Mesendoderm (in vitro differentiated cells): Measurements from ENCODE around the gene TRAPPC3L.
A peak's percentile ranks its signal among the peaks of the same experiment; 100 is the strongest.

Source experiments
- DNase-seq: peaks from one replicate; pipeline ENCODE4 v3.0.0; 2013
- H2AK5ac ChIP-seq: 2 replicates; pipeline ENCODE4 v1.6.1; 2013; ENCODE audit warnings: low read length, inconsistent platforms
- H2BK120ac ChIP-seq: 2 replicates; pipeline ENCODE4 v1.6.1; 2013; ENCODE audit warnings: low read depth, mild to moderate bottlenecking, low read length, moderate library complexity, mixed read lengths
- H2BK15ac ChIP-seq: replicated peaks from 2 replicates; pipeline ENCODE4 v1.6.1; 2013; ENCODE audit warnings: low read depth, mild to moderate bottlenecking, moderate library complexity
- H2BK5ac ChIP-seq: 2 replicates; pipeline ENCODE4 v1.6.1; 2013; ENCODE audit warnings: low read length, inconsistent platforms
- H3K18ac ChIP-seq: 2 replicates; pipeline ENCODE4 v1.6.1; 2013; ENCODE audit warnings: mild to moderate bottlenecking, low read length, mixed read lengths
- H3K23ac ChIP-seq: one replicate; pipeline ENCODE4 v1.6.1; 2013; ENCODE audit warnings: low read length
- H3K27ac ChIP-seq: 2 replicates; pipeline ENCODE4 v1.5.1; 2013; ENCODE audit warnings: low read depth, mild to moderate bottlenecking, inconsistent platforms, low read length, moderate library complexity
- H3K27me3 ChIP-seq: 2 replicates; pipeline ENCODE4 v1.6.1; 2013; ENCODE audit warnings: low read length, control low read depth, mild to moderate bottlenecking, inconsistent platforms; ENCODE audit not compliant: insufficient read depth, poor library complexity
- H3K36me3 ChIP-seq: 2 replicates; pipeline ENCODE4 v1.6.1; 2013; ENCODE audit warnings: low read length, inconsistent platforms; ENCODE audit not compliant: control insufficient read depth, insufficient read depth
- H3K4ac ChIP-seq: one replicate; pipeline ENCODE4 v1.6.1; 2013; ENCODE audit warnings: low read depth, mild to moderate bottlenecking, low read length, moderate library complexity
- H3K4me1 ChIP-seq: 2 replicates; pipeline ENCODE4 v1.6.1; 2013; ENCODE audit warnings: low read depth, low read length, inconsistent platforms; ENCODE audit not compliant: control insufficient read depth
- H3K4me2 ChIP-seq: 2 replicates; pipeline ENCODE4 v1.6.1; 2013; ENCODE audit warnings: low read length
- H3K4me3 ChIP-seq: 2 replicates; pipeline ENCODE4 v1.5.1; 2013; ENCODE audit warnings: mild to moderate bottlenecking, low read length
- H3K56ac ChIP-seq: one replicate; pipeline ENCODE4 v1.6.1; 2013; ENCODE audit warnings: low read length
- H3K79me1 ChIP-seq: 2 replicates; pipeline ENCODE4 v1.6.1; 2013; ENCODE audit warnings: low read length, inconsistent platforms
- H3K79me2 ChIP-seq: 2 replicates; pipeline ENCODE4 v1.6.1; 2013; ENCODE audit warnings: mild to moderate bottlenecking, low read length; ENCODE audit not compliant: control insufficient read depth, insufficient read depth
- H3K9ac ChIP-seq: 2 replicates; pipeline ENCODE4 v1.6.1; 2013; ENCODE audit warnings: low read length, inconsistent platforms
- H4K5ac ChIP-seq: one replicate; pipeline ENCODE4 v1.6.1; 2013; ENCODE audit warnings: low read length
- H4K8ac ChIP-seq: one replicate; pipeline ENCODE4 v1.6.1; 2013; ENCODE audit warnings: low read depth, mild to moderate bottlenecking, control low read depth, low read length, moderate library complexity
- WGBS: extraction: QIAGEN DNeasy Blood & Tissue Kit; methylation state at CpG from one replicate; pipeline ENCODE4 v1.1.7; 2013; ENCODE audit warnings: low lambda C conversion rate, missing lambda C conversion rate; ENCODE audit not compliant: insufficient coverage; ENCODE audit errors: extremely low coverage; 5-methylcytosine and 5-hydroxymethylcytosine counted together

Gene TRAPPC3L

GRCh38 chr6:116578335-116578734 is 32.9 kb upstream of the TRAPPC3L start:
- no peak for DNase-seq
- no peaks in the 10 kb centered on the region for H3K27me3 ChIP-seq
- H3K4me2 ChIP-seq = no peak overlapping the region
- no peak overlapping the region for H2BK5ac ChIP-seq
- H3K79me1 ChIP-seq = peaks cover 2% of the 10 kb centered on the region
- H2AK5ac ChIP-seq = no peak overlapping the region
- H3K4me1 ChIP-seq = no peaks in the 10 kb centered on the region
- H3K56ac ChIP-seq = no peak overlapping the region
- H3K18ac ChIP-seq = no peak overlapping the region
- H3K79me2 ChIP-seq = peaks cover 17% of the 10 kb centered on the region
- H3K4me3 ChIP-seq = no peak overlapping the region
- no peak overlapping the region for H3K4ac ChIP-seq
- H4K5ac ChIP-seq = no peak overlapping the region
- H3K36me3 ChIP-seq = no peaks in the 10 kb centered on the region
- H3K9ac ChIP-seq = no peak overlapping the region
- no peak overlapping the region for H2BK120ac ChIP-seq
- H3K23ac ChIP-seq = no peak overlapping the region
- no peak overlapping the region for H3K27ac ChIP-seq
- H4K8ac ChIP-seq = no peak overlapping the region
- no peak overlapping the region for H2BK15ac ChIP-seq

DNA sequence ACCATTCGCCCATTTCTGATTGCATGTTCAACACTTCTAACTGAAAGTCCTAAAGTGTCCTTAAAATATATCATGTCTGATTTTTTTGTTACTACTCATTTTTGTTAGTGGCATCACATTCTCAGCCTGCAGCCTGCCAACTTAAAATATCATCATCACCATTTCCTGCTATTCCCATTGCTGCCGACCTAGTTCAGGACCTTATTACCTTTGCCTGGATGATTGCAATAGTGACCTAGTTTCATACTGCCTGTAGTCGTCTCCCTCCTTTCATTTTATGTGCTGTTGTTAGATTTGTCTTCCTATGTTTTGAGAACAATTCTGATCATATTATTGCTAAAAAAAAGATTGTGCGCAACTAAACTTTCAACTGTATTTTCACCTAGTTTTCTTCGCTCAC is 32.0 kb upstream of the TRAPPC3L start:
- H3K27me3 ChIP-seq = no peaks in the 10 kb centered on the region
- no peak overlapping the region for H2BK15ac ChIP-seq
- no peak overlapping the region for H4K8ac ChIP-seq
- H2BK120ac ChIP-seq = no peak overlapping the region
- no peak overlapping the region for H2AK5ac ChIP-seq
- H3K27ac ChIP-seq = no peak overlapping the region
- no peak overlapping the region for H3K4me2 ChIP-seq
- H3K9ac ChIP-seq = no peak overlapping the region
- no peak for DNase-seq
- H3K79me2 ChIP-seq = peaks cover 25% of the 10 kb centered on the region
- H3K4me1 ChIP-seq = peaks cover 3% of the 10 kb centered on the region
- no peak overlapping the region for H3K18ac ChIP-seq
- H3K56ac ChIP-seq = no peak overlapping the region
- no peaks in the 10 kb centered on the region for H3K36me3 ChIP-seq
- WGBS = no CpG with 5 or more reads among the region's 5 CpGs
- H3K4me3 ChIP-seq = no peak overlapping the region
- H4K5ac ChIP-seq = no peak overlapping the region
- no peak overlapping the region for H2BK5ac ChIP-seq
- no peak overlapping the region for H3K4ac ChIP-seq
- peaks cover 6% of the 10 kb centered on the region for H3K79me1 ChIP-seq
- no peak overlapping the region for H3K23ac ChIP-seq

DNA sequence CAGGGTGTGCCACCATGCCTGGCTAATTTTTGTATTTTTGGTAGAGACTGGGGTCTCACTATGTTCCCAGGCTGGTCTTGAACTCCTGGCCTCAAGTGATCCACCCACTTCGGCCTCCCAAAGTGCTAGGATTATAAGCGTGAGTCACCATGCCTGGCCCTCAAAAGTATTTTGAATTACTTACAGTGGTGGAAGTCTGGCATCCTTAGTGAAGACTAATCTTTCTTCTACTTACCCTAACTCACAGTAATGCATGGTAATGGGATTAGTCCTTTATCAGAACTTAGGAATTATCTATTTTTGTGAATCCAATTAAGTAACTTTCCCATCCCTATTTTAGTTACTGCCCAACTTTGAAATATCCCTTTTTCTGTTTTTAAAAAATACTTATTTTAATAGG is 29.7 kb upstream of the TRAPPC3L start:
- no peak overlapping the region for H3K56ac ChIP-seq
- no peak overlapping the region for H4K8ac ChIP-seq
- H4K5ac ChIP-seq = no peak overlapping the region
- H3K79me2 ChIP-seq = peaks cover 36% of the 10 kb centered on the region
- no peak overlapping the region for H3K9ac ChIP-seq
- H3K4me2 ChIP-seq = no peak overlapping the region
- no peak overlapping the region for H2BK5ac ChIP-seq
- peaks cover 3% of the 10 kb centered on the region for H3K4me1 ChIP-seq
- no peak overlapping the region for H3K18ac ChIP-seq
- no peaks in the 10 kb centered on the region for H3K27me3 ChIP-seq
- H3K36me3 ChIP-seq = no peaks in the 10 kb centered on the region
- no peak overlapping the region for H2AK5ac ChIP-seq
- no peak overlapping the region for H3K27ac ChIP-seq
- no peak overlapping the region for H3K4me3 ChIP-seq
- H3K23ac ChIP-seq = no peak overlapping the region
- no peak overlapping the region for H3K4ac ChIP-seq
- WGBS = no CpG with 5 or more reads among the region's 2 CpGs
- peak; percentile 31 for DNase-seq
- H3K79me1 ChIP-seq = peaks cover 8% of the 10 kb centered on the region
- no peak overlapping the region for H2BK120ac ChIP-seq
- no peak overlapping the region for H2BK15ac ChIP-seq

DNA sequence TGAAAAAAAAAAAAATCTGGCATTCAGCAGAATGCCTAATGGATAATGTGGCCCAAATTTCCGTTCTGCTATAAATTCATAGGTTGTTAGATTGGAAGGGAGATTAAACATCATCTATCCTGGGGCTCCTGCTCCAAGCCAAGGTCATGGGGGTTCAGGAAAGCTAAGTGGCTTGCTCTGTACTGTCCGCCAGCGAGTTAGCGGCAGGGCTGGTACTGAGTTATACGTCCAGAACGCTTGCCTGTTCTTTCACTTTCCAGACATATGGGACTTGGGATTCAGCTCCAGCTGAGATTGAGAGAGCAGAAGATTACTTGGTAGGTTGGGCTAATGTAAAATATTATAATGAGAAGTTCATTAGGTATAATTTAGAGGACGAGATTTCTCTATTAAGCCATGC is 26.7 kb upstream of the TRAPPC3L start:
- no peak overlapping the region for H2AK5ac ChIP-seq
- no peak overlapping the region for H4K5ac ChIP-seq
- H3K27me3 ChIP-seq = no peaks in the 10 kb centered on the region
- H3K56ac ChIP-seq = peak overlapping the region; percentile 95
- peaks cover 8% of the 10 kb centered on the region for H3K79me1 ChIP-seq
- H3K79me2 ChIP-seq = peaks cover 34% of the 10 kb centered on the region
- H3K9ac ChIP-seq = peak overlapping the region; percentile 91
- H3K27ac ChIP-seq = no peak overlapping the region
- no peaks in the 10 kb centered on the region for H3K36me3 ChIP-seq
- H2BK120ac ChIP-seq = no peak overlapping the region
- no peak overlapping the region for H2BK15ac ChIP-seq
- peak overlapping the region; percentile 25 for H3K4me2 ChIP-seq
- H4K8ac ChIP-seq = no peak overlapping the region
- peak overlapping the region; percentile 98 for H3K4me3 ChIP-seq
- H3K4me1 ChIP-seq = peaks cover 3% of the 10 kb centered on the region
- no peak overlapping the region for H3K4ac ChIP-seq
- DNase-seq = peak; percentile 16
- no peak overlapping the region for H3K23ac ChIP-seq
- WGBS = no CpG with 5 or more reads among the region's 7 CpGs
- no peak overlapping the region for H3K18ac ChIP-seq
- no peak overlapping the region for H2BK5ac ChIP-seq

DNA sequence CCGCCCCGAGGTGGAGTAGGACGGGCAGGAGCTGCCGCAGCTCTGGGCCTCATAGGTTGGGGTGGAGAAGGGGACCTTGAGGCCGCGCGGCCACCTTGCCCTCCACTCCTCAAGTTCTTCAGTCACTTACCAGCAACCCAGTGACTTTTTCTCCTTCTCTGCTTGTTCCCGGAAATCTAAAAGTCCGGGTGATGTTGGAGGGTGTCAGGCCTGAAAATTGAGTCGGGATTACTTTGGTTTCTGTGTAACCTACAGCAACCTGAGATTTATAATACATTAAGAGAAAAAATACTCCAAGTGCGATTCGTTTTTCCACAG is 26.2 kb upstream of the TRAPPC3L start:
- no peak overlapping the region for H2BK15ac ChIP-seq
- peak overlapping the region; percentile 43 for H2BK5ac ChIP-seq
- peak overlapping the region; percentile 91 for H3K9ac ChIP-seq
- no peak overlapping the region for H2BK120ac ChIP-seq
- no peak overlapping the region for H3K23ac ChIP-seq
- WGBS = no CpG with 5 or more reads among the region's 12 CpGs
- no peak overlapping the region for H4K8ac ChIP-seq
- H4K5ac ChIP-seq = no peak overlapping the region
- H3K18ac ChIP-seq = peak overlapping the region; percentile 78
- no peaks in the 10 kb centered on the region for H3K36me3 ChIP-seq
- H3K4ac ChIP-seq = no peak overlapping the region
- H3K4me2 ChIP-seq = peak overlapping the region; percentile 25
- peaks cover 3% of the 10 kb centered on the region for H3K4me1 ChIP-seq
- H3K56ac ChIP-seq = peak overlapping the region; percentile 95
- H3K27me3 ChIP-seq = no peaks in the 10 kb centered on the region
- peak overlapping the region; percentile 93 for H3K27ac ChIP-seq
- peaks cover 8% of the 10 kb centered on the region for H3K79me1 ChIP-seq
- no peak overlapping the region for H2AK5ac ChIP-seq
- H3K79me2 ChIP-seq = peaks cover 32% of the 10 kb centered on the region
- H3K4me3 ChIP-seq = peak overlapping the region; percentile 98
- no peak for DNase-seq

GRCh38 chr6:116570856-116571682 is 25.6 kb upstream of the TRAPPC3L start, which contains the start of gene RWDD1:
RWDD1 (plus strand) TSS chr6:116571504; CDS start chr6:116571583, 79 bp downstream.
- peak within 1 kb of the TSS; percentile 91 for H3K9ac ChIP-seq
- H3K4me1 ChIP-seq = peaks cover 3% of the 10 kb centered on the region
- H3K36me3 ChIP-seq = no peaks in the 10 kb centered on the region
- H3K27me3 ChIP-seq = no peaks in the 10 kb centered on the region
- peak; percentile 100 for DNase-seq
- H3K79me2 ChIP-seq = peaks cover 29% of the 10 kb centered on the region
- peak within 1 kb of the TSS; percentile 78 for H3K18ac ChIP-seq
- no peak within 1 kb of the TSS for H3K23ac ChIP-seq
- H3K4ac ChIP-seq = no peak within 1 kb of the TSS
- WGBS = no CpG with 5 or more reads among the region's 62 CpGs
- peaks cover 8% of the 10 kb centered on the region for H3K79me1 ChIP-seq
- H2BK15ac ChIP-seq = no peak within 1 kb of the TSS
- no peak within 1 kb of the TSS for H2BK120ac ChIP-seq
- peak within 1 kb of the TSS; percentile 33 for H3K4me2 ChIP-seq
- peak within 1 kb of the TSS; percentile 93 for H3K27ac ChIP-seq
- peak within 1 kb of the TSS; percentile 57 for H4K8ac ChIP-seq
- H3K4me3 ChIP-seq = peak within 1 kb of the TSS; percentile 98
- peak within 1 kb of the TSS; percentile 74 for H2BK5ac ChIP-seq
- H3K56ac ChIP-seq = peak within 1 kb of the TSS; percentile 95
- peak within 1 kb of the TSS; percentile 52 for H4K5ac ChIP-seq
- H2AK5ac ChIP-seq = no peak within 1 kb of the TSS
